Neural cell (in vitro differentiated cells): ENCODE measurements around the gene TRAPPC10. TPM values are rescaled to one million over a fixed set of nuclear protein-coding genes. Genes with fewer than 3 reads are reported as not detected.

ENCODE experiments used
- H2AFZ ChIP-seq: fragments of 200-600, 300-800 bp; sonication (generic), shearing (Covaris generic); 2 replicates; pipeline ENCODE4 v1.6.0; 2014; ENCODE audit warnings: low read depth, mild to moderate bottlenecking, antibody characterized with exemption, low read length, moderate library complexity
- H3F3A ChIP-seq: fragments of 200-600 bp; shearing (Covaris generic); 2 replicates; pipeline ENCODE4 v1.6.1; 2016; ENCODE audit warnings: mild to moderate bottlenecking, moderate library complexity, mixed read lengths, antibody characterized with exemption, low read length; ENCODE audit not compliant: insufficient read depth, poor library complexity, severe bottlenecking
- H3K27ac ChIP-seq: fragments of 200-600, 300-800 bp; sonication (generic), shearing (Covaris generic); 2 replicates; pipeline ENCODE4 v1.5.1; 2014; ENCODE audit warnings: mild to moderate bottlenecking, low read length, moderate library complexity
- H3K27me3 ChIP-seq: fragments of 300-800, 200-600 bp; sonication (generic), shearing (Covaris generic); 2 replicates; pipeline ENCODE4 v1.6.0; 2014; ENCODE audit warnings: mild to moderate bottlenecking, low read depth, low read length, moderate library complexity; ENCODE audit not compliant: insufficient read depth
- H3K36me3 ChIP-seq: fragments of 300-800, 200-600 bp; sonication (generic), shearing (Covaris generic); 2 replicates; pipeline ENCODE4 v1.5.1; 2014; ENCODE audit warnings: mild to moderate bottlenecking, antibody characterized with exemption, low read length, moderate library complexity; ENCODE audit not compliant: insufficient read depth
- H3K4me2 ChIP-seq: fragments of 300-800, 200-600 bp; sonication (generic), shearing (Covaris generic); 2 replicates; pipeline ENCODE4 v1.6.0; 2014; ENCODE audit warnings: mild to moderate bottlenecking, low read length
- H3K4me3 ChIP-seq: fragments of 300-800, 200-600 bp; sonication (generic), shearing (Covaris generic); 2 replicates; pipeline ENCODE4 v1.5.1; 2014; ENCODE audit warnings: mild to moderate bottlenecking, low read length, moderate library complexity
- H3K79me2 ChIP-seq: fragments of 200-600 bp; shearing (Covaris generic); replicated peaks from 2 replicates; pipeline ENCODE4 v1.6.0; 2014; ENCODE audit warnings: mild to moderate bottlenecking, low read length, moderate library complexity; ENCODE audit not compliant: insufficient read depth
- H3K9ac ChIP-seq: fragments of 300-800, 200-600 bp; sonication (generic), shearing (Covaris generic); 2 replicates; pipeline ENCODE4 v1.6.1; 2016; ENCODE audit warnings: mild to moderate bottlenecking, low read length, mixed read lengths
- H3K9me2 ChIP-seq: fragments of 200-600 bp; shearing (Covaris generic); 2 replicates; pipeline ENCODE4 v1.6.1; 2016; ENCODE audit warnings: mild to moderate bottlenecking, low read length, mixed read lengths; ENCODE audit not compliant: insufficient read depth
- H3K9me3 ChIP-seq: fragments of 200-600, 300-800 bp; sonication (generic), shearing (Covaris generic); 2 replicates; pipeline ENCODE4 v1.6.1; 2016; ENCODE audit warnings: mild to moderate bottlenecking, mixed run types, low read length, moderate library complexity, mixed read lengths
- H4K20me1 ChIP-seq: fragments of 200-600 bp; shearing (Covaris generic); 2 replicates; pipeline ENCODE4 v1.6.1; 2016; ENCODE audit warnings: mild to moderate bottlenecking, mixed run types; ENCODE audit not compliant: insufficient read depth
- CTCF ChIP-seq: fragments of 450-650 bp; IDR thresholded peaks from 2 replicates; pipeline ENCODE4 v1.5.1; 2014; ENCODE audit warnings: antibody characterized with exemption, mild to moderate bottlenecking, moderate library complexity; ENCODE audit not compliant: poor library complexity, severe bottlenecking
- EP300 ChIP-seq: fragments of 450-650 bp; conservative IDR thresholded peaks from 2 replicates; pipeline ENCODE4 v1.6.1; 2014; ENCODE audit warnings: antibody characterized with exemption, mild to moderate bottlenecking, moderate library complexity; ENCODE audit not compliant: poor library complexity, severe bottlenecking
- EZH2 ChIP-seq: fragments of 200-600, 300-800 bp; shearing (Covaris generic), sonication (generic); IDR thresholded peaks from 2 replicates; pipeline ENCODE4 v1.6.1; 2014; ENCODE audit warnings: antibody characterized with exemption, low read length, borderline replicate concordance, mild to moderate bottlenecking; ENCODE audit not compliant: insufficient read depth, poor library complexity, severe bottlenecking
- MXI1 ChIP-seq: fragments of 450-650 bp; conservative IDR thresholded peaks from 2 replicates; pipeline ENCODE4 v1.6.1; 2014; ENCODE audit warnings: antibody characterized with exemption, mild to moderate bottlenecking; ENCODE audit not compliant: poor library complexity, severe bottlenecking
- POLR2AphosphoS5 ChIP-seq: IDR thresholded peaks from 2 replicates; pipeline ENCODE4 v1.6.1; 2012
- RAD21 ChIP-seq: fragments of 450-650 bp; conservative IDR thresholded peaks from 2 replicates; pipeline ENCODE4 v1.6.1; 2014; ENCODE audit warnings: antibody characterized with exemption, mild to moderate bottlenecking, moderate library complexity
- SMC3 ChIP-seq: fragments of 450-650 bp; conservative IDR thresholded peaks from 2 replicates; pipeline ENCODE4 v1.6.1; 2014; ENCODE audit warnings: antibody characterized with exemption, mild to moderate bottlenecking, moderate library complexity; ENCODE audit not compliant: poor library complexity
- TAF1 ChIP-seq: IDR thresholded peaks from 2 replicates; pipeline ENCODE4 v1.6.1; 2012; ENCODE audit warnings: low read depth
- polyA plus RNA-seq: library from polyadenylated mRNA; depleted of rRNA; stranded (reverse); fragments of >200 nt; gene quantifications from 2 replicates; pipeline ENCODE4 v1.2.3, GENCODE V29; 2014
- TF ChIP-seq, protein P1 (sequence below): IDR thresholded peaks from 2 replicates; pipeline ENCODE4 v1.6.1; 2012; ENCODE audit warnings: borderline replicate concordance

Gene TRAPPC10
- polyA plus RNA-seq, 1 donor from 2014 or later, result 17.8 TPM

DNA sequence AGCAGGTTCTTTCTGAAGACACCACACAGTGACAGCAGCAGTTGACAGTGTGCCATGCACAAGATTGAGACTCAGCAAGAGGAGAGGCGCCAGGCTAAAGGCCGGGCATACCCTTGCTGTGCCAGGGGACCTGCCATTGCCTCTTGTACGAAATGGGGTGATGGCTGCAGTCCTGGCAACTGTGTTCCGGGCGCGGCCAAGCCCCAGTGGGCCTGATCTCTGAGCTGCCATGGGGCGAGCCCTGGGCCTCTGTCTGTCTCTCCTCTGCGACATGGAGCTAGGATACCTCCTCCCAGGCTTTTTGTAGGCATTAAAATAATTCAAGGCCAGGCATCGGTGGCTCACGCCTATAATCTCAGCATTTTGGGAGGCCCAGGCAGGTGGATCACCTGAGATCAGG, 9.6 kb upstream of the TRAPPC10 start:
- H3F3A ChIP-seq, result no peaks in the 10 kb centered on the region
- H3K4me3 ChIP-seq, result no peak overlapping the region
- no peaks in the 10 kb centered on the region for H3K27me3 ChIP-seq
- H2AFZ ChIP-seq, result no peak overlapping the region
- H3K79me2 ChIP-seq, result no peaks in the 10 kb centered on the region
- H3K9ac ChIP-seq, result no peak overlapping the region
- H3K9me2 ChIP-seq, result no peaks in the 10 kb centered on the region
- TF ChIP-seq EP300 (no peak), MXI1 (no peak), SMC3 (no peak), TAF1 (no peak), CTCF (no peak)
- TF ChIP-seq, protein P1, sequence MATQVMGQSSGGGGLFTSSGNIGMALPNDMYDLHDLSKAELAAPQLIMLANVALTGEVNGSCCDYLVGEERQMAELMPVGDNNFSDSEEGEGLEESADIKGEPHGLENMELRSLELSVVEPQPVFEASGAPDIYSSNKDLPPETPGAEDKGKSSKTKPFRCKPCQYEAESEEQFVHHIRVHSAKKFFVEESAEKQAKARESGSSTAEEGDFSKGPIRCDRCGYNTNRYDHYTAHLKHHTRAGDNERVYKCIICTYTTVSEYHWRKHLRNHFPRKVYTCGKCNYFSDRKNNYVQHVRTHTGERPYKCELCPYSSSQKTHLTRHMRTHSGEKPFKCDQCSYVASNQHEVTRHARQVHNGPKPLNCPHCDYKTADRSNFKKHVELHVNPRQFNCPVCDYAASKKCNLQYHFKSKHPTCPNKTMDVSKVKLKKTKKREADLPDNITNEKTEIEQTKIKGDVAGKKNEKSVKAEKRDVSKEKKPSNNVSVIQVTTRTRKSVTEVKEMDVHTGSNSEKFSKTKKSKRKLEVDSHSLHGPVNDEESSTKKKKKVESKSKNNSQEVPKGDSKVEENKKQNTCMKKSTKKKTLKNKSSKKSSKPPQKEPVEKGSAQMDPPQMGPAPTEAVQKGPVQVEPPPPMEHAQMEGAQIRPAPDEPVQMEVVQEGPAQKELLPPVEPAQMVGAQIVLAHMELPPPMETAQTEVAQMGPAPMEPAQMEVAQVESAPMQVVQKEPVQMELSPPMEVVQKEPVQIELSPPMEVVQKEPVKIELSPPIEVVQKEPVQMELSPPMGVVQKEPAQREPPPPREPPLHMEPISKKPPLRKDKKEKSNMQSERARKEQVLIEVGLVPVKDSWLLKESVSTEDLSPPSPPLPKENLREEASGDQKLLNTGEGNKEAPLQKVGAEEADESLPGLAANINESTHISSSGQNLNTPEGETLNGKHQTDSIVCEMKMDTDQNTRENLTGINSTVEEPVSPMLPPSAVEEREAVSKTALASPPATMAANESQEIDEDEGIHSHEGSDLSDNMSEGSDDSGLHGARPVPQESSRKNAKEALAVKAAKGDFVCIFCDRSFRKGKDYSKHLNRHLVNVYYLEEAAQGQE, result no peak
- H3K4me2 ChIP-seq, result no peak overlapping the region
- no peaks in the 10 kb centered on the region for H3K9me3 ChIP-seq
- no peak overlapping the region for H3K27ac ChIP-seq
- H3K36me3 ChIP-seq, result no peaks in the 10 kb centered on the region
- no peaks in the 10 kb centered on the region for H4K20me1 ChIP-seq

DNA sequence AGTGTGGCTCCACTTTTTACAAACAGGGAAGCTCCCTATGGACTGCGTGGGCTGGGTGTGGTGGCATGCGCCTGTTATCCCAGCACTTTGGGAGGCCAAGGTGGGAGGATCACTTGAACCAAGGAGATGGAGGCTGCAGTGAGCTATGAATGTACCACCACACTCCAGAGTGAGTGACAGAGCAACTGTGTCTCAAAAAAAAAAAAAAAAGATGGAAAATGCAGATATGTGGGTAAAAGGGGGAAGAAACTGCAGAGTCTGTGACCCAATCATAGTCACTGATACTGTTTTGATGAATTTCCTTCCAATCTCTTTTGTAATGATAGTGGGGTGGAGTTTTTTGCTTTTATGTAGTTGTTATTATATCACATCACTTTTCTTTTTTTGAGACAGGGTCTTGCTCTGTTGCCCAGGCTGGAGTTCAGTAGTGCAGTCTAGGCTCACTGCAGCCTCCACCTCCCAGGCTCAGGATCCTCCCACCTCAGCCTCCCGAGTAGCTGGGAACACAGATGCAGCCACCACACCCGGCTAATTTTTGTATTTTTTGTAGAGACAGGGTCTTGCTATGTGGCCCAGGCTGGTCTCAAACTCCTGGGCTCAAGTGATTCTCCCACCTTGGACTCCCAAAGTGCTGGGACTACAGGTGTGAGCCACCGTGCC, 8.7 kb upstream of the TRAPPC10 start:
- no peaks in the 10 kb centered on the region for H3K27me3 ChIP-seq
- H3K4me3 ChIP-seq, result no peak overlapping the region
- H3K27ac ChIP-seq, result no peak overlapping the region
- H2AFZ ChIP-seq, result no peak overlapping the region
- no peaks in the 10 kb centered on the region for H4K20me1 ChIP-seq
- no peaks in the 10 kb centered on the region for H3K9me3 ChIP-seq
- no peak for TF ChIP-seq TAF1
- no peak for TF ChIP-seq POLR2AphosphoS5
- no peak for TF ChIP-seq MXI1
- TF ChIP-seq RAD21, result no peak
- H3K9me2 ChIP-seq, result no peaks in the 10 kb centered on the region
- H3K79me2 ChIP-seq, result no peaks in the 10 kb centered on the region
- H3K9ac ChIP-seq, result no peak overlapping the region
- no peaks in the 10 kb centered on the region for H3K36me3 ChIP-seq
- H3K4me2 ChIP-seq, result no peak overlapping the region
- no peaks in the 10 kb centered on the region for H3F3A ChIP-seq

- H3K4me3 ChIP-seq, result no peak overlapping the region
- no peak overlapping the region for H3K4me2 ChIP-seq
- no peaks in the 10 kb centered on the region for H3K36me3 ChIP-seq
- no peak overlapping the region for H3K27ac ChIP-seq
- H2AFZ ChIP-seq, result no peak overlapping the region
- H3K9me2 ChIP-seq, result no peaks in the 10 kb centered on the region
- no peak for TF ChIP-seq POLR2AphosphoS5
- TF ChIP-seq TAF1, result no peak
- no peak for TF ChIP-seq EP300
- TF ChIP-seq MXI1, result no peak
- no peak for TF ChIP-seq CTCF
- no peak for TF ChIP-seq SMC3
- TF ChIP-seq, protein P1, result no peak
- TF ChIP-seq EZH2, result no peak
- TF ChIP-seq RAD21, result no peak
- no peaks in the 10 kb centered on the region for H3K27me3 ChIP-seq
- H3K9me3 ChIP-seq, result no peaks in the 10 kb centered on the region
- H3K79me2 ChIP-seq, result no peaks in the 10 kb centered on the region
- no peak overlapping the region for H3K9ac ChIP-seq
- no peaks in the 10 kb centered on the region for H3F3A ChIP-seq
- no peaks in the 10 kb centered on the region for H4K20me1 ChIP-seq
These were observed 7.0 kb upstream of the TRAPPC10 start for GRCh38 chr21:44005071-44005470.
